Stimulated activated CD4-positive, alpha-beta T cell treated with anti-CD3 and anti-CD28 coated beads, Interleukin-4, amount 100 ng/mL, for 1 hour (primary cell): ENCODE data around the gene ZG16.
"Not testable (repeated sequence)": the region's sequence is repeated elsewhere in the genome, so short reads cannot be mapped to it uniquely, and the experiment has no call there.

ENCODE experiments used
- DNase-seq: peaks from one replicate; pipeline ENCODE4 v3.0.0-alpha.2; 2020

ZG16 gene

GRCh38 chr16:29790183-29790948, 12.3 kb downstream of the ZG16 start, which contains the start of gene KIF22:
TSS of gene KIF22 (plus strand) at chr16:29790751. CDS start at chr16:29790760, 9 bp downstream.
- DNase-seq: peak; percentile 100

GRCh38 chr16:29790949-29791844, 13.1 kb downstream of the ZG16 start:
- no peak for DNase-seq

DNA sequence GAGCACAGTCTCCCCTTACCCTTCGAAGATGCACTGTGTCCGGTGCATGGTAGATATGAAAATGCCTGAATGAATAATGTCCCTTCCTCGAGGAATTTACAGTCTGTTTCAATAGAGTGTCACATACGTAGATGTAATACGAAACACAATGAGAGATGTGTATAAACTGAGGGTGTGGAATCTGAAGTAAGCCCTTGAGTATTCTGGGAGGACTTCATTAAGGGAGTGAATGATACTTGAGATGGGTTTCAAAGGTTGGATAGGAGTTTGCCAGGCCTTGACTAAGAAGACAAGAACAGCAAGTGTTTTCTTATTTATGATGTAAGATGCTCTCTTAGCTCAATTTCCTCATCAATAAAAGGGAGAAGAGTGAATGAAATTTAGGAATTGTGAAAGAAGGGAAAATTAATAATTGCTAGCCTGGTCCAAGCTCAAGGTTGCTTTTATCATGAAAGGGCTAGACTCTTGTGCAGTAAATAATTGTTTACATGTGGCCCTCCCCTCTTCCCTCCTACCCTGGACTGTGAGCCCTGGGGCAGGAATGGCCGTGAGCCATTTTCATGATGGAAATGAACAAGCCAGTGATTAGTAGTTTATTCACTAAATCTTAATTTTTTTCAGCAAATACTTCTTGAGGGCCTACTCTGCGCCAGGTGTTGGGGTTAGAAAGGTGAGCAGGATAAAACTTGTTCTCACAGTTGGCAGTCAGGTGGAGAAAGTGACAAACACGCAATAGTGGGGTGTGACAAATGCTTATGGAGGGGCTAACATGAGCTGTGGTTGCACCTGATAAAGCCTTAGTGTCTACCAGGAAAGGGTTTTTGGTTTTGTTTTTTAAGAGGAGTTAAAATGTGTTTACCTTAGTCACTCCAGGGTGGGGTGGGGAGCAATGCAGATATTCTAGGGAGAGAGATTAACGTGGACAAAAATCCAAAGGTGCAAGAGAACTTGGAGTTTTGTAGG, 14.1 kb downstream of the ZG16 start:
- no peak for DNase-seq

DNA sequence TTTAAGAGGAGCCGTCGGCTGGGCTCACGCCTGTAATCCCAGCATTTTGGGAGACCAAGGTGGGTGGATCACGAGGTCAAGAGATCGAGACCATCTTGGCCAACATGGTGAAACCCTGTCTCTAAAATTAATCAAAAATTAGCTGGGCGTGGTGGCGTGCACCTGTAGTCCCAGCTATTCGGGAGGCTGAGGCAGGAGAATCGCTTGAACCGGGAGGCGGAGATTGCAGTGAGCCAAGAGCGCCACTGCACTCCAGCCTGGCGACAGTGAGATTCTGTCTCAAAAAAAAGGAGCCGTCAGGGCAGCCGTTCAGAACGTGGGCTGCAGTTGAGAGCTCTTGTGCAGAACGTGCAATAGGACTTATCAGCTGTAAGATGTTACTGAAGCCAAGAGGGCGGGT, 15.1 kb downstream of the ZG16 start:
- not testable (repeated sequence) for DNase-seq

DNA sequence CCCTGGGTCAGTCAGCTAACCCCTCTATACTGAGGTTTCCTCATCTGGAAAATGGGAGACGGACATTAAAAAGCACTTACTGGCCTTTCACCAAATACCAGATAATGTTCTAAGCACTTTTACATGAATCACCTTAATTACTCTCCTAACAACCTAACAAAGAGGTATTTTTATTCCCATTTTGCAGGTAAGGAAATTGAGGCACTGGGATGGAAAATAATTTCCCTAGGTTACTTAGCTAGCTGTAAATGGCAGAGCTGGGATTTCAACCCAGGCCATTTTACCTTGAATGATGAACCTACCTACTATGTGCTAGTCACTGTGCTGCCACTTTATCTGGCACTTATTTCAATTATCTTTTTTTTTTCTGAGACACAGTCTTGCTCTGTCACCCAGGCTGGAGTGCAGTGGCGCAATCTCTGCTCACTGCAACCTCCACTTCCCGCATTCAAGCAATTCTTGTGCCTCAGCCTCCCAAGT, 16.2 kb downstream of the ZG16 start:
- no peak for DNase-seq

DNA sequence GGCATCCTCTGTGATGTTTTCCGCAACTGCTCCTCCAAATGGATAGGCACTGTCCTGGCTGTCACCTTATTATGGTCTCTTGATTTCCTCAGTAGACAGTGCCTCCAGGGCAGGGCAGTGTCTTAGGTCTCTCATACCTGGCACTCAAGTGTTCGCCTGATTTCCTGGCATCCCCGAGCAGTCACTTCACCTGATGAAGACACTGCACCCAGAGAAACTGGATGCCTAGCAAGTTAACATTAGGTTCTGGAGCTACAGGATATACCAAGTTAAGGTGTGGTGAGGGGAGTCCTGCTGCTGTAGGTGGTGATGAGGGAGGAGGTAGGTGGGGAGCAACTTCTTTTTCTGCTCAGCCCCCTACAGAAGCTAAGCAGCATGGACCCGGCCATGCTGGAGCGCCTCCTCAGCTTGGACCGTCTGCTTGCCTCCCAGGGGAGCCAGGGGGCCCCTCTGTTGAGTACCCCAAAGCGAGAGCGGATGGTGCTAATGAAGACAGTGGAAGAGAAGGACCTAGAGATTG, 24.4 kb downstream of the ZG16 start:
- no peak for DNase-seq

GRCh38 chr16:29804020-29804419, 26.0 kb downstream of the ZG16 start:
- no peak for DNase-seq

GRCh38 chr16:29804455-29805231, 26.6 kb downstream of the ZG16 start:
- peak; percentile 10 for DNase-seq

GRCh38 chr16:29805232-29806098, 27.4 kb downstream of the ZG16 start:
- peak; percentile 97 for DNase-seq

DNA sequence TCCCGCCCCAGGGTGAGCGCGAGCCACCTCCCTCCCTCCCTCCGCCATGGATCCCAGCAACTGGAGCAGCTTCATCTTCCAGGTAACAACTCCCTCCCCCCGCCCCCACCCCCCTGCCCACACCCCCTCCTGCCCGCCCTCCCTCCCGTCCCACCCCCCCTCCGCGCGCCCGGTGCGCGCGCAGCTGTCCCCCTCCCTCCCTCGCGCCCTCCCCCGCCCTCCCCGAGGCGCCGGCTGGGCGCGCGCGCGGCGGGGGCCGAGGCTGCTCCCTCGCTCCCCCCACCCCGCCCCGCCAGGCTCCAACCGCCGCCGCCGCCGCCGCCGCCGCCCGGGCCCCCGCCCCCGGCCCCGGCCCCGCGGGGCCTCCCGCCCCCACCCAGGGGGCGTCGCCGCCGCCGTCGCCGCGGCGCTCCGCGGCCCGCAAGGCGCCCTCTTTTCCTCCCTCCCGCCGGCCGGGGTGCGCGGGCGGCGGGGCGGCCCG, 28.1 kb downstream of the ZG16 start, which contains the start of gene MAZ:
MAZ (plus strand) TSS at position 431 of the 481 bp plus-strand sequence. CDS start 173 bp downstream, outside the sequence.
- DNase-seq: peak; percentile 79

DNA sequence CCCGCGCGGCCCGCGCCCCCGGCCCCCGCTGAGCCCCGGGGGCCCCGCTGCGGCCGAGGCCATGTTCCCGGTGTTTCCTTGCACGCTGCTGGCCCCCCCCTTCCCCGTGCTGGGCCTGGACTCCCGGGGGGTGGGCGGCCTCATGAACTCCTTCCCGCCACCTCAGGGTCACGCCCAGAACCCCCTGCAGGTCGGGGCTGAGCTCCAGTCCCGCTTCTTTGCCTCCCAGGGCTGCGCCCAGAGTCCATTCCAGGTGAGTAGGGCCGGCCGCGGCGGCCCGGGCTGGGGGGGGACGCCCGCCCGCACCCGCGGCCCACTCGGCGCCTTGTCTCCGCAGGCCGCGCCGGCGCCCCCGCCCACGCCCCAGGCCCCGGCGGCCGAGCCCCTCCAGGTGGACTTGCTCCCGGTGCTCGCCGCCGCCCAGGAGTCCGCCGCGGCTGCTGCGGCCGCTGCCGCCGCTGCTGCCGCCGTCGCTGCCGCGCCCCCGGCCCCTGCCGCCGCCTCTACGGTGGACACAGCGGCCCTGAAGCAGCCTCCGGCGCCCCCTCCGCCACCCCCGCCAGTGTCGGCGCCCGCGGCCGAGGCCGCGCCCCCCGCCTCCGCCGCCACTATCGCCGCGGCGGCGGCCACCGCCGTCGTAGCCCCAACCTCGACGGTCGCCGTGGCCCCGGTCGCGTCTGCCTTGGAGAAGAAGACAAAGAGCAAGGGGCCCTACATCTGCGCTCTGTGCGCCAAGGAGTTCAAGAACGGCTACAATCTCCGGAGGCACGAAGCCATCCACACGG, 28.8 kb downstream of the ZG16 start:
- DNase-seq: peak; percentile 63

DNA sequence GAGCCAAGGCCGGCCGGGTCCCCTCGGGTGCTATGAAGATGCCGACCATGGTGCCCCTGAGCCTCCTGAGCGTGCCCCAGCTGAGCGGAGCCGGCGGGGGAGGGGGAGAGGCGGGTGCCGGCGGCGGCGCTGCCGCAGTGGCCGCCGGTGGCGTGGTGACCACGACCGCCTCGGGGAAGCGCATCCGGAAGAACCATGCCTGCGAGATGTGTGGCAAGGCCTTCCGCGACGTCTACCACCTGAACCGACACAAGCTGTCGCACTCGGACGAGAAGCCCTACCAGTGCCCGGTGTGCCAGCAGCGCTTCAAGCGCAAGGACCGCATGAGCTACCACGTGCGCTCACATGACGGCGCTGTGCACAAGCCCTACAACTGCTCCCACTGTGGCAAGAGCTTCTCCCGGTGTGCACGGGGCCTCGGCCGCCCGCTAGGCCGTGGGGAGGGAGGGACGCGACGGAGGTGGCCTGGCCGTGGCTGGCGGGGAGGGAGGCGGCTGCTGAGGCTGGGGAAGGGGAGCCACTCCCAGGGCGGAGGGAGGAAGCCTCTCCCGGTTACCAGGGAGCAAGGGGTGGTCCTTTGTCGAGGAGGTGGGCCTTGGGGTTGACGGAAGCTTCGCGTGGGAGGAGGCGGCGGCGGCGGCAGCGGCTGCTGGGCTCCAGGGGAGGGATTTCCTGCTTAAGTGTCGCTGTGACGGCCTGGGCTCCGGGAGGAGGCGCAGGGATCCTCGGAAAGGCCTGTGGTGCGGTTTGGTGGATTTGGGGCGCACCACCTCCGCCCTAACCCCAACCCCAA, 29.6 kb downstream of the ZG16 start:
- peak; percentile 84 for DNase-seq

- peak; percentile 48 for DNase-seq
Observed at GRCh38 chr16:29808219-29808900, 30.3 kb downstream of the ZG16 start.

DNA sequence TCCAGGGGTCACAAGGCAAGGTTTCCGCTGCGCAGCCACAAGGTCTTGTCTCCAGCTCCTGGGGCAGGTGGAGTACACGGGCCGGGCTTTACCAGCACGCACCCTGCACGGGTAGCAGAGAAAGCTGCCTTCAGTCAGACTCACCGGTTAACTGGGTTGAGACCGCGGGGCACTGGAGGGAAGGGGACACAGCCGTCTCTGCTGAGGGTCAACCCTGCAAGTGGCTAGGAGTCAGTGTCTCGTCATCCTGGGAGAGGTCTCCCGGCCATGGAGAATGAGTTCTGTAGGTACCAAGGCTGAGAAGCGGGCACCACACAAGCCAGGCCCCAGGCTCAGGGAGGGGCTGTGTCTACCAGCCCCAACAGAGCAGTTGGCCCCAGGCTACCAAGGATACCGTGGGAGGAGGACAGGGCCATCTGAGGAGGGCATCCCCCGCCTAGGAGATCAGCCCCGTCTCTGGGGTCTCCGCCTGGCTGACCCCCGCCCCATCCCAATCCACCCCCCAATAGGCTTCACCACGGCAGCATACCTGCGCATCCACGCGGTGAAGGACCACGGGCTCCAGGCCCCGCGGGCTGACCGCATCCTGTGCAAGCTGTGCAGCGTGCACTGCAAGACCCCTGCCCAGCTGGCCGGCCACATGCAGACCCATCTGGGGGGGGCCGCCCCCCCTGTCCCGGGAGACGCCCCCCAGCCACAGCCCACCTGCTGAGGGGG, 31.1 kb downstream of the ZG16 start:
- DNase-seq: no peak

- peak; percentile 36 for DNase-seq
Observed at GRCh38 chr16:29809850-29810698, 32.0 kb downstream of the ZG16 start.

DNA sequence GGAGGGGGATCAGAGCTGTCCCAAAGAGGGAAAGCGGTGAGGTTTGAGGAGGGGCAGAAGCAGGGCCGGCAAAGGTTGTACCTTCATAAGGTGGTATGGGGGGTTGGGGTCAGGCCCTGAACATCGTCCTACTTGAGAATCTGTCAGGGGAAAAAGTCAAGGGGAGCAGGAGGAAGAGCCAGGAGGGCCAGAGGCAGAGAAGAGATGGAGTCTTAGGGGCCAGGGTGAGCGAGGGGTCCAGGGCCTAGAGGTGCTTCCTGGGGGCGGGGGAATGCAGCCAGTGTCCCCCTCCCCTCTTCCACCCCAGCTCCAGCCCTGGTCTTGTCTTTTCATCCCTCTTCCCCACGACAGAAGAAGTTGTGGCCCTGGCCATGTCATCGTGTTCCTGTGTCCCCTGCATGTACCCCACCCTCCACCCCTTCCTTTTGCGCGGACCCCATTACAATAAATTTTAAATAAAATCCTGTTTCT, 32.7 kb downstream of the ZG16 start:
- no peak for DNase-seq
